C4-2B (cell line): ENCODE data around the gene SFXN1.

ENCODE experiments used
- CTCF ChIP-seq: fragments of 450-650 bp; conservative IDR thresholded peaks from 2 replicates; pipeline ENCODE4 v1.5.1; 2017; ENCODE audit warnings: mild to moderate bottlenecking
- ZFX ChIP-seq: fragments of 450-650 bp; IDR thresholded peaks from 2 replicates; pipeline ENCODE4 v1.6.1; 2017

GRCh38 chr5:175489693-175490443 lies 11.5 kb downstream of the SFXN1 start:
- TF ChIP-seq CTCF: no peak
- no peak for TF ChIP-seq ZFX
